Osteoblast (primary cell): Measurements from ENCODE around the gene LHX2. TPM values are rescaled to one million over a fixed set of nuclear protein-coding genes. Genes with fewer than 3 reads are reported as not detected.

Source experiments
- DNase-seq: peaks from one replicate; pipeline ENCODE4 v3.0.0; 2011; ENCODE audit warnings: low spot score, mixed read lengths; ENCODE audit not compliant: insufficient read length; ENCODE audit errors: missing footprints
- H2AFZ ChIP-seq: 2 replicates; pipeline ENCODE4 v1.6.0; 2011; ENCODE audit warnings: mild to moderate bottlenecking, low read length
- H3K27ac ChIP-seq: 2 replicates; pipeline ENCODE4 v1.5.1; 2011; ENCODE audit warnings: mild to moderate bottlenecking, low read depth, low read length, moderate library complexity
- H3K27me3 ChIP-seq: 2 replicates; pipeline ENCODE4 v1.6.0; 2012; ENCODE audit warnings: mild to moderate bottlenecking, control low read depth, inconsistent platforms, low read length, moderate library complexity; ENCODE audit not compliant: insufficient read depth
- H3K36me3 ChIP-seq: 2 replicates; pipeline ENCODE4 v1.5.1; 2011; ENCODE audit warnings: mild to moderate bottlenecking, low read length, control low read depth, moderate library complexity; ENCODE audit not compliant: insufficient read depth
- H3K4me1 ChIP-seq: 2 replicates; pipeline ENCODE4 v1.5.1; 2011; ENCODE audit warnings: mild to moderate bottlenecking, low read length, control low read depth, moderate library complexity; ENCODE audit not compliant: insufficient read depth
- H3K4me2 ChIP-seq: 2 replicates; pipeline ENCODE4 v1.6.0; 2011; ENCODE audit warnings: mild to moderate bottlenecking, low read length; ENCODE audit not compliant: insufficient read depth
- H3K4me3 ChIP-seq: fragments of 200-600 bp; sonication (generic); 3 replicates; pipeline ENCODE4 v1.5.1; 2012; ENCODE audit warnings: mild to moderate bottlenecking, low read length, inconsistent platforms; ENCODE audit not compliant: insufficient read depth
- H3K79me2 ChIP-seq: 2 replicates; pipeline ENCODE4 v1.6.0; 2012; ENCODE audit warnings: mild to moderate bottlenecking, low read length, control low read depth, inconsistent platforms; ENCODE audit not compliant: insufficient read depth
- H3K9me3 ChIP-seq: 2 replicates; pipeline ENCODE4 v1.5.1; 2011; ENCODE audit warnings: low read depth, low read length, control low read depth
- H4K20me1 ChIP-seq: 2 replicates; pipeline ENCODE4 v1.6.0; 2012; ENCODE audit warnings: mild to moderate bottlenecking, low read length, control low read depth; ENCODE audit not compliant: insufficient read depth
- CTCF ChIP-seq: IDR thresholded peaks from 2 replicates; pipeline ENCODE4 v1.5.1; 2011; ENCODE audit warnings: mild to moderate bottlenecking, low read depth, low read length, moderate library complexity; ENCODE audit errors: extremely low read depth
- total RNA-seq: library from RNA; depleted of rRNA; stranded (reverse); fragments of >200 nt; gene quantifications from 2 replicates; pipeline ENCODE4 v1.2.3, GENCODE V29; 2012

Gene LHX2
- total RNA-seq, 1 donor = not detected

DNA sequence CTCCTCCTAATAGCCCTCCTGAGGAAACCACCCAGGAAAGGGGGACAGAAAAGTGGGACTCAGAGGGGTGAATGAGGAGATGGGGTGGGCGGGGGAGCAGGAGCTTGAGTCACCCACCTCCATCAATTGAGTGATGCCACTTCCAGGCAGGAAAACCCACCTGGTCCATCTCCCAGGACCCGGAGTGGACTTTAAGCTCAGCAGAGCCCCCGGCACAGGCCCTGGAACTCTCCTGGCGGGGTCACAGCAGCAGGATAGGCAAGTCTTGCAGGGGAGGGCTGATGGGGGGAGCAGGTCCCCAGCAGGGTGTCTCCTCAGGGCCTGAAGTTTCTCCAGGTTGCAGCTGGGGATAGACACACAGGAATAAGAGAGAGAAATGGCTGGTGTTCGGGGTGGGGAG, 40.8 kb downstream of the LHX2 start:
- Histone ChIP-seq H3K27me3 (peaks cover 72% of the 10 kb centered on the region), H2AFZ (no peak overlapping the region), H3K4me1 (peaks cover 7% of the 10 kb centered on the region), H3K9me3 (no peaks in the 10 kb centered on the region), H3K4me2 (no peak overlapping the region), H4K20me1 (peaks cover 5% of the 10 kb centered on the region), H3K27ac (no peak overlapping the region), H3K36me3 (no peaks in the 10 kb centered on the region), H3K4me3 (no peak overlapping the region), H3K79me2 (no peaks in the 10 kb centered on the region)
- DNase-seq = no peak
- no peak for TF ChIP-seq CTCF

- Histone ChIP-seq H3K27ac (no peak overlapping the region), H3K27me3 (peaks cover 77% of the 10 kb centered on the region), H3K4me2 (no peak overlapping the region), H2AFZ (no peak overlapping the region), H3K36me3 (no peaks in the 10 kb centered on the region), H3K4me3 (no peak overlapping the region), H3K79me2 (no peaks in the 10 kb centered on the region), H3K9me3 (no peaks in the 10 kb centered on the region), H3K4me1 (peaks cover 7% of the 10 kb centered on the region), H4K20me1 (peaks cover 5% of the 10 kb centered on the region)
- peak; percentile 13 for TF ChIP-seq CTCF
- DNase-seq = peak; percentile 96
These were observed 43.1 kb downstream of the LHX2 start for GRCh38 chr9:124054582-124055227.

DNA sequence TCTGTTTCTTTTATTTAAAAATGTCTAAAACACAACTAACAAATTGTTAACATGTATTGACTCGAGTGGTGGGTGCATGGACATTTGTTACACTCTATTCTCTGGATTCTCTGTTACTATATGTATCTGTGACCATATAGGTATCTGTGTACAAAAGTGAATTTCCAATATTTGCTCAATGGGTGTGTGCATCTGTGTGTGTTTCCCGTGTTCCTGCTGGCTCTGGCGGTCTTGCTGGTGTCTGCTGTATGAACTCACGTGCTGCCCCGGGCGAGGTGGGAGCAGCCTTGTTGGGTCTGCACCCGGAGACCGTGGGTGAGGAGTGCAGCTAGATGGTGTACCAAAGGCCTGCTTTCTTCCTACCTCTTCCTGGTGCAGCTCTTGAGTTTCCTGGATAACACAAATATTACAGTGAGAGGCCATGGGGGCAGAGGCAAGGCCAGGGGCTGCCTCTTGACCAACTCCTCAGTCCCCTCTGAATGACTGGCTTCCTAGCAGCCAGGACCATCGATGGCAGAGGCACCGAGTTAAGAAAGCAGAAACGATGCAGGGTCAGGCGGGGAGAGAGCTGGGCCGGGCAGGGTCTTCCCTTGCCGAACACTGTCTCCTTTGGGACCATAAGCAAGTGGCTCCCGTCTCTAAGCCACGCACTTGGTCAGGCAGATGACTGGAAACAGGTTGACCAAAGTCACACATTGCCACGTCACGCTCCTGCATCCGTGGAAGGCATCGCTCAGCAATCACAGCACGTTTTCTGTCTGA, 49.5 kb downstream of the LHX2 start:
- no peaks in the 10 kb centered on the region for H4K20me1 ChIP-seq
- no peak overlapping the region for H2AFZ ChIP-seq
- H3K9me3 ChIP-seq = no peaks in the 10 kb centered on the region
- H3K4me3 ChIP-seq = no peak overlapping the region
- TF ChIP-seq CTCF = no peak
- H3K4me1 ChIP-seq = no peaks in the 10 kb centered on the region
- DNase-seq = no peak
- no peaks in the 10 kb centered on the region for H3K79me2 ChIP-seq
- no peak overlapping the region for H3K27ac ChIP-seq
- no peaks in the 10 kb centered on the region for H3K36me3 ChIP-seq
- H3K4me2 ChIP-seq = no peak overlapping the region
- peaks cover 64% of the 10 kb centered on the region for H3K27me3 ChIP-seq

DNA sequence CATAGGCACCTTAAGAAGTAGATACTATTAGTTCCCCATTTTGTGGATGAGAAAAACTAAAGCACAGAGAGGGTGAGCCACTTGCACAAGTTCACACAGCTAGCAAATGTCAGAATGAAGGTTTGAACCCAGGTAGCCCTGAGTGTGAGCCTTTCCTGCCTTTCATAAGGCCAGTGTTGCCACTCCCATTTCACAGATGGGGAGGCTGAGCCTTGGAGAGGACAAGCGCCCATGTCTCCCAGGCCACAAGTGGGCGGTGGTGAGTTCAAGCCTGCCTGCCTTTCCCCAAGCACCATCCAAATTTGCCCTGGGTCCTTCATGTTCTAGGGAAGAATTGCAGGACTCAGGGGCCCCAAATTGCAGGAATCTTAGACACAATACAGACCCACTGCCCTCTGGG, 50.6 kb downstream of the LHX2 start:
- peak; percentile 28 for TF ChIP-seq CTCF
- no peaks in the 10 kb centered on the region for H3K36me3 ChIP-seq
- no peak overlapping the region for H3K4me3 ChIP-seq
- H4K20me1 ChIP-seq = no peaks in the 10 kb centered on the region
- DNase-seq = no peak
- H3K79me2 ChIP-seq = no peaks in the 10 kb centered on the region
- H3K27me3 ChIP-seq = peaks cover 64% of the 10 kb centered on the region
- no peak overlapping the region for H3K27ac ChIP-seq
- H3K9me3 ChIP-seq = no peaks in the 10 kb centered on the region
- no peak overlapping the region for H2AFZ ChIP-seq
- H3K4me2 ChIP-seq = no peak overlapping the region
- H3K4me1 ChIP-seq = no peaks in the 10 kb centered on the region
